ENCODE data around the gene TREX2.

GRCh38 chrX:153456704-153457103 is 10.8 kb upstream of the TREX2 start:
- TF ChIP-seq CTCF (IDR thresholded peaks at IDR 0.05 in 4 of 5, conservative IDR thresholded peaks at IDR 0.05 in 1 of 5), result no peak
- TF ChIP-seq POLR2A (IDR thresholded peaks at IDR 0.05), result no peak
